ENCODE measurements around the gene PARM1.

PARM1 gene

GRCh38 chr4:74900862-74901261 lies 32.1 kb upstream of the PARM1 start:
- Histone ChIP-seq H3K9me3 (ENCODE audit: control insufficient read depth, insufficient read depth, low read depth, low read length) (no peaks in the 10 kb centered on the region), H3K27ac (ENCODE audit: extremely low read depth, low read depth, low read length) (no peak overlapping the region), H3K4me3 (ENCODE audit: low read depth, low read length) (no peak overlapping the region), H3K4me1 (ENCODE audit: control insufficient read depth, insufficient read depth, low read length) (no peaks in the 10 kb centered on the region), H3K36me3 (ENCODE audit: control insufficient read depth in 2 of 2, insufficient read depth in 1 of 2, low read length in 2 of 2) (no peaks in the 10 kb centered on the region)
- POLR2A ChIA-PET, result no interaction called here
- CTCF ChIA-PET, result no interaction called here
- TF ChIP-seq ZNF223 (tag by site-specific recombination; IDR thresholded peaks at IDR 0.05) (no peak), PRDM1 (tag by site-specific recombination; IDR thresholded peaks at IDR 0.05) (no peak), ATF2 (tag by site-specific recombination; IDR thresholded peaks at IDR 0.05; ENCODE audit: low read depth) (peak; percentile 56), ZNF341 (tag by site-specific recombination; IDR thresholded peaks at IDR 0.05; ENCODE audit: low read depth) (no peak), YY2 (tag by site-specific recombination; IDR thresholded peaks at IDR 0.05) (no peak), ZNF654 (tag by site-specific recombination; IDR thresholded peaks at IDR 0.05; ENCODE audit: low read depth) (no peak), ZNF391 (tag by site-specific recombination; IDR thresholded peaks at IDR 0.05; ENCODE audit: borderline replicate concordance, low read depth) (no peak), ZNF16 (tag by site-specific recombination; IDR thresholded peaks at IDR 0.05; ENCODE audit: low read depth) (no peak), HOXC10 (CRISPR knock-in tag; IDR thresholded peaks at IDR 0.05) (no peak), ZBTB48 (tag by site-specific recombination; IDR thresholded peaks at IDR 0.05) (no peak), SP3 (tag by site-specific recombination; IDR thresholded peaks at IDR 0.05) (no peak), ZFP37 (tag by site-specific recombination; IDR thresholded peaks at IDR 0.05) (0 out of 2 replicates have a peak, but pooled peaks have one; percentile 39), ZNF792 (tag by site-specific recombination; IDR thresholded peaks at IDR 0.05) (no peak), ELK4 (IDR thresholded peaks at IDR 0.05; ENCODE audit: borderline replicate concordance, low read depth, low read length) (no peak), ZBTB6 (tag by site-specific recombination; IDR thresholded peaks at IDR 0.05) (no peak), KLF9 (tag by site-specific recombination; IDR thresholded peaks at IDR 0.05; ENCODE audit: low read depth) (no peak), ZNF488 (tag by site-specific recombination; IDR thresholded peaks at IDR 0.05) (no peak), BCL6B (tag by site-specific recombination; IDR thresholded peaks at IDR 0.05) (no peak), ZNF335 (tag by site-specific recombination; conservative IDR thresholded peaks at IDR 0.05) (no peak), KLF1 (tag by site-specific recombination; IDR thresholded peaks at IDR 0.05) (no peak), ZNF707 (tag by site-specific recombination; IDR thresholded peaks at IDR 0.05) (no peak), ZNF175 (tag by site-specific recombination; IDR thresholded peaks at IDR 0.05) (no peak), ZNF274 (IDR thresholded peaks at IDR 0.05; ENCODE audit: low read length) (no peak), ZNF274 (tag by site-specific recombination; IDR thresholded peaks at IDR 0.05; ENCODE audit: borderline replicate concordance) (no peak), ZNF677 (tag by site-specific recombination; IDR thresholded peaks at IDR 0.05) (no peak), ZSCAN16 (tag by site-specific recombination; IDR thresholded peaks at IDR 0.05) (no peak), ZNF639 (tag by site-specific recombination; IDR thresholded peaks at IDR 0.05) (no peak), ZNF211 (tag by site-specific recombination; IDR thresholded peaks at IDR 0.05; ENCODE audit: low read depth) (no peak), ZNF830 (tag by site-specific recombination; IDR thresholded peaks at IDR 0.05; ENCODE audit: low read depth) (no peak), ZNF366 (tag by site-specific recombination; conservative IDR thresholded peaks at IDR 0.05) (0 out of 2 replicates have a peak, but pooled peaks have one; percentile 50), ZNF561 (tag by site-specific recombination; IDR thresholded peaks at IDR 0.05; ENCODE audit: borderline replicate concordance) (no peak), ZSCAN30 (tag by site-specific recombination; IDR thresholded peaks at IDR 0.05) (no peak), BCL11A (tag by site-specific recombination; IDR thresholded peaks at IDR 0.05; ENCODE audit: low read depth) (no peak)
